ENCODE data around the gene GRAMD1A.
"Not testable (repeated sequence)": the region's sequence is repeated elsewhere in the genome, so short reads cannot be mapped to it uniquely, and the experiment has no call there.

The GRAMD1A gene

DNA sequence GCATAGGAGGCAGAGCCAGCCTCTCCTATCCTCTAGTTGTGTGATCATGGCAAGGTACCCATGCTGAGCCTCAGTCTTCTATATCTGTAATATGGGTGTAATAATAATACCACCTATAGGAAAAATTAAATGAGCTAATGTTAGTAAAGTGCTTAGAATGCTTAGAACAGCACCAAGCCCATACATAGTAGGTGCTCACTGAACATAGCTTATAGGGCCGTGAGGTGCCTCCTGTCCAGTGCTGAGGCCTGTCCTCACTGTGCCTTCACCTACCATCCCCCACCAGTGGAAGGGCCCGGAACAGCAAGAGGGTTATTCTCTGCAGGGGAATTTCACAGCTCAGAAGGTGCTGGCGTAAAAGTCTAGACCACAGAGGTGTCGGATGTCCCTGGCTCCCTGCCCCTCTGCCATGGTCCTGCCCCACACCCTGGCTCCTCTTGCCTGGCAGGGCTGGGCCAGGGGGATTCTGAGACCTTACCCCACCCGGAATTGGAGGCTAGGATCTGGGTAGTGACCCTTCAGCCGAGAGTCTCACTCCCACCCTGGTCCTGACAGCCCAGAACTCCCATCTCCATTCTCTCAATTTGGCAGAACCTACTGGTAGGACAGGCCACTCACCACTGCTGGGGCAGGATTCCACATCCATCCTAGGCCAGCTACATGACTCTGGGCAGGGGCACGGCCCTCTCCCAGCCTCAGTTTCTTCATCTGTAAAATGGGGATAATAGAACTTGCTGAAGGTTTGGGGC, 27.9 kb downstream of the GRAMD1A start:
- TF ChIP-seq, protein P1, sequence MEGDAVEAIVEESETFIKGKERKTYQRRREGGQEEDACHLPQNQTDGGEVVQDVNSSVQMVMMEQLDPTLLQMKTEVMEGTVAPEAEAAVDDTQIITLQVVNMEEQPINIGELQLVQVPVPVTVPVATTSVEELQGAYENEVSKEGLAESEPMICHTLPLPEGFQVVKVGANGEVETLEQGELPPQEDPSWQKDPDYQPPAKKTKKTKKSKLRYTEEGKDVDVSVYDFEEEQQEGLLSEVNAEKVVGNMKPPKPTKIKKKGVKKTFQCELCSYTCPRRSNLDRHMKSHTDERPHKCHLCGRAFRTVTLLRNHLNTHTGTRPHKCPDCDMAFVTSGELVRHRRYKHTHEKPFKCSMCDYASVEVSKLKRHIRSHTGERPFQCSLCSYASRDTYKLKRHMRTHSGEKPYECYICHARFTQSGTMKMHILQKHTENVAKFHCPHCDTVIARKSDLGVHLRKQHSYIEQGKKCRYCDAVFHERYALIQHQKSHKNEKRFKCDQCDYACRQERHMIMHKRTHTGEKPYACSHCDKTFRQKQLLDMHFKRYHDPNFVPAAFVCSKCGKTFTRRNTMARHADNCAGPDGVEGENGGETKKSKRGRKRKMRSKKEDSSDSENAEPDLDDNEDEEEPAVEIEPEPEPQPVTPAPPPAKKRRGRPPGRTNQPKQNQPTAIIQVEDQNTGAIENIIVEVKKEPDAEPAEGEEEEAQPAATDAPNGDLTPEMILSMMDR (IDR thresholded peaks at IDR 0.05; ENCODE audit: low read depth, low read length), result no peak
- peak; percentile 68 for DNase-seq (ENCODE audit: low read depth, low spot score)
- no peak overlapping the region for H3K4me3 ChIP-seq (ENCODE audit: low read depth, low read length)
- in situ Hi-C loops (cut with HindIII; ENCODE audit: low sequenced_read_pairs), result no loop called here

DNA sequence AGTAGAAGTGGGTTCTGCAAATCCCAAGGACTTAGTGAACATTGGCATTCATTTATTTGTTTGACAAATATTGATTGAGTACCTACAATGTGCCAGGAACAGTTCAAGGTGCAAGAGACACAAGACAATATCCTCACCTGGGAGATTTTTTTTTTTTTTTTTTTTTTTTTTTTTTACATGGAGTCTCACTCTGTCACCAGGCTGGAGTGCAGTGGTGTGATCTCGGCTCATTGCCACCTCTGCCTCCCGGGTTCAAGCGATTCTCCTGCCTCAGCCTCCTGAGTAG, 28.4 kb downstream of the GRAMD1A start:
- DNase-seq (ENCODE audit: low read depth, low spot score); in situ Hi-C loops (cut with HindIII; ENCODE audit: low sequenced_read_pairs); H3K4me3 ChIP-seq (ENCODE audit: low read depth, low read length): not testable (repeated sequence)

DNA sequence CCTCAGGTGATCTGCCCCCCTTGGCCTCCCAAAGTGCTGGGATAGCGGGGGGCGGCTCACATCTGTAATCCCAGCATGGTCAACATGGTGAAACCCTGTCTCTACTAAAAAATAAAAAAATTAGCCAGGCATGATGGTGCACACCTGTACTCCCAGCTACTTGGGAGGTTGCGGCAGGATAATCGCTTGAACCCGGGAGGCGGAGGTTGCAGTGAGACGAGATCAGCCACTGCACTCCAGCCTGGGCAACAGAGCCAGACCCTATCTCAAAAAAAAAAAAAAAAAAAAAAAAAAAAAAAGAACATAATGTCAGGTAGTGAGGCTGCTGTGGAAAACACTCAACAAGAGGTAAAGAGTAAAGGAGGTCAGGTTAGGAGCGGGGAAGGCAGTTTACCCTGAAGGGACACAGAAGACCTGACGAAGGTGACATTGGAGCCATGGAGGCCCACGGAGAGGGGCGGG, 29.2 kb downstream of the GRAMD1A start:
- in situ Hi-C loops (cut with HindIII; ENCODE audit: low sequenced_read_pairs); H3K4me3 ChIP-seq (ENCODE audit: low read depth, low read length); DNase-seq (ENCODE audit: low read depth, low spot score): not testable (repeated sequence)

DNA sequence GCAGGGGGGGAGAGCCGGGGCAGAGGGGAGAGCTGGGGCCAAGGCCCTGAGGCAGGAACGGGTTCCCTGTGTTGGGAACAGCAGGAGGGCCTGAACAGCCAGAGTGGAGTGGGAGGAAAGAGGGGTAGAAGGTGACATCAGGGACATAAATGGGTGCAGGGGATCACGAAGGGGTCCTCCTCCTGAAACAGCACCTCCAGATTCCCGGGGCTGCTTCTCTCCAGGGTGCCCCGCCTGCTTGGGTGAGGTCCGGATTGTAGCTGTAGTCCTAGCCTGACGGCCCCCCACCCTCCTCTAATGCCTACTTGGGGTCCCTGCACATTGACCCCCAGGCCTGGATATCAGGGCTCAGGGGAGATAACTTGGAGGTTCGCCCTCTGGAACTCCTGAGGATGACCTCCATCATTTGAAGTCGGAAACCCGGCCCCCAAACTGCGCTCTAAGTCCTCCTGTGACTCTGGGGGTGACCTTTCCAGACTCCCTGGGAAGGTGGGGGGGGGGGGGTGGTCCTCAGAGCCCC, 29.7 kb downstream of the GRAMD1A start:
- in situ Hi-C loops (cut with HindIII; ENCODE audit: low sequenced_read_pairs), result no loop called here

DNA sequence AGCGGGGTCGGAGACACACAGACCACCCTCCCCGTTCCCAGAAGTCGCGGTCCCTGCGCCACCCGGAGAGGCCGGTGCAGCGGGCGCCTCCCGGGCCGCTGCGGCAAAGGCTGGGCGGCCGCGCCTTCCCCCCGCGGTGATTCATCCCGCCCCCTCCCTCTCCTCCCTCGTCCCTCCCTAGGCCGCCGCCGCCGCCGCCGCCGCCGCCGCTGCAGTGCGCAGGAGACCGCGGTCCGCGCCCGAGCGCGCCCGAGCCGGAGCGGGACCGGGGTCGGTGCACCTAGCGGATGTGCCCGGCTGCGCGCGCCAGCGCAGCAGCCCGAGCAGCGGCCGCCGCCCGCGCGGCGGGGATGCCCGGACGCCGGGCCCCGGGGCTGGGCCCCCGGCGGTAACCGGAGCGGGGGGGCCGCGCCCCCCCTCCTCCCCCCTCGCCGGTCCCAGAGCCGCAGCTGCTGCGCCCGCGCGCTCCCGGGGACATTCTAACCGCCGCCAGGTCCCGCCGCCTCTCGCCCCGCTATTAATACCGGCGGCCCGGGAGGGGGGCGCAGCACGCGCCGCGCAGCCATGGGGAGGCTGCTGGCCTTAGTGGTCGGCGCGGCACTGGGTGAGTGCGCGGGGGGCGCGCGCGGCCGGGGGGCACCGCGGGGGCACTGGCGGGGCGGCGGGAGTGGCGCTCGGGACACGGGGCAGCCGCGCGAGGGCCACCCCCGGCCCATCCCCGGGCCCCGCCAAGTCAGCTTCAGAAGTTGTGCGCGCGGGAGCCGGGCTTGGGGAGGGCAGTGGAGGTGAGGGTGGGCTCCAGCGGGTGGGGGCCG, 30.3 kb downstream of the GRAMD1A start, which contains the start of gene SCN1B:
Gene SCN1B, plus strand, starts transcription at position 214 of the 815 bp plus-strand sequence. Its CDS starts 351 bp downstream, at position 565.
- in situ Hi-C loops (cut with HindIII; ENCODE audit: low sequenced_read_pairs), result no loop called here
- TF ChIP-seq, protein P1 (IDR thresholded peaks at IDR 0.05; ENCODE audit: low read depth, low read length), result no peak
- peak; percentile 67 for DNase-seq (ENCODE audit: low read depth, low spot score)
- H3K4me3 ChIP-seq (ENCODE audit: low read depth, low read length), result peak within 1 kb of the TSS; percentile 44

More for the DNA sequence above, 29.7 kb downstream of the GRAMD1A start:
- TF ChIP-seq, protein P1 (IDR thresholded peaks at IDR 0.05; ENCODE audit: low read depth, low read length), result no peak
- DNase-seq (ENCODE audit: low read depth, low spot score), result peak; percentile 26
- H3K4me3 ChIP-seq (ENCODE audit: low read depth, low read length), result peak overlapping the region; percentile 25

DNA sequence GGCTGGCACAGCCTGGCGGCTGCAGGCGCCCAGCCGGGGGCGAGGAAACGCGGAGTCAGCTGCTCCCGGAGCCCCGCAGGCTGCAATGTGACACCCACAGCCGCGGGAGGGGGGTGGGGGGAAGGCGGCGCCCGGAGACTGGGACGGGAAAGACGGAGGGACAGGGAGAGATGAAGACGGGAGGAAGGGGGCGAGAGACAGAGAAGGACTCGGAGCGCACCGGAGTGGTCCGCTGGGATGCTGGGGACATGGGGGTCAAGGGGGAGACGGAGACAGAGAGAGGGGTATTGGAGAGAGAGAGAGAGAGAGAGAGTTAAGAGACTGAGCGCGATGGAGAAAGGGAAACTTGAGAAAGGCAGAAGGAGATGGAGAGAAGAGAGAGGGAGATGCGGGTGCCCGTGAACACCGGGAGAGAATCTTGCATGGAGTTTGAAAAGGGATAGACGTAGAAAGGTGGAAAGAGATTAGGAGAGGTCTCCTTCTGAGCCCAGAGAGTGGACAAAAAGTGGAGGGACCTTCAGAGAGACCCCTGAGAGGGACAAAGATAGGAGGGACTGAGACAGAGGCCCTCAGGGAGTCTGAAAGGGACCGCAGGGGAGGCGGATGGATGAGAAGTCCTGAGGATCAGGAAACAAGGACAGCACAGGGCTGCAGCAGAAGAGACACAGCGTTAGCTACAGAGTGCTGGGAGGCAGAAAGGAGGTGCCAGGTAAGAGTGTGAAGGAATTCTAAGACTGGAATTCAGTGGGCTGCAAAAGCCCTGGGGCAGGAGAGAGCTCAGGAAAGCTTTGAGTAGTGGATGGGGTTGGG, 31.2 kb downstream of the GRAMD1A start:
- DNase-seq (ENCODE audit: low read depth, low spot score), result peak; percentile 41
- in situ Hi-C loops (cut with HindIII; ENCODE audit: low sequenced_read_pairs), result no loop called here
- peak overlapping the region; percentile 44 for H3K4me3 ChIP-seq (ENCODE audit: low read depth, low read length)
- TF ChIP-seq, protein P1 (IDR thresholded peaks at IDR 0.05; ENCODE audit: low read depth, low read length), result no peak

DNA sequence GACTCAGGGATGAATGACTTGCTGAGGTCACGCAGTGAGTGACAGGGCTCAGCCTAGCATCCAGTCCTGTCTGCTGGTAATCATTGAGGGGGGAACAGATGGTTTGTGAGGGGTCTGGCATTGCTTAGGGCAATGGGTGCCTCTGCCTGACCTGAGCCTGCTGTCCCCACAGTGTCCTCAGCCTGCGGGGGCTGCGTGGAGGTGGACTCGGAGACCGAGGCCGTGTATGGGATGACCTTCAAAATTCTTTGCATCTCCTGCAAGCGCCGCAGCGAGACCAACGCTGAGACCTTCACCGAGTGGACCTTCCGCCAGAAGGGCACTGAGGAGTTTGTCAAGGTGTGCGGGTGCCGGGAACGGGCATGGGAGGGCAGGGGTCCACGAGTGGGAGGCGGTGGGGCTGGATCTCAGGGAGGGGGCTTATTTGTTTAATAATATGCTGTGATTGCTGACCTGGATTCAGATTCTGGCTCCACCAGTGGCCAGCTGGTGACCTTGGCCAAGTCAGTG, 32.3 kb downstream of the GRAMD1A start:
- no peak overlapping the region for H3K4me3 ChIP-seq (ENCODE audit: low read depth, low read length)
- in situ Hi-C loops (cut with HindIII; ENCODE audit: low sequenced_read_pairs), result no loop called here
- no peak for DNase-seq (ENCODE audit: low read depth, low spot score)
- TF ChIP-seq, protein P1 (IDR thresholded peaks at IDR 0.05; ENCODE audit: low read depth, low read length), result no peak

Data from astrocyte of the spinal cord (primary cell).